HG02970 (cell line): ENCODE data around the gene P2RY14.
"Not testable (repeated sequence)": the region's sequence is repeated elsewhere in the genome, so short reads cannot be mapped to it uniquely, and the experiment has no call there.

Source experiments
- ATAC-seq: cut with Tn5 transposase; IDR thresholded peaks from one replicate; pipeline ENCODE4 v1.9.1; 2021; ENCODE audit warnings: mild to moderate bottlenecking, moderate library complexity, moderate number of reproducible peaks; ENCODE audit not compliant: unreplicated experiment, low FRiP score

P2RY14 gene

DNA sequence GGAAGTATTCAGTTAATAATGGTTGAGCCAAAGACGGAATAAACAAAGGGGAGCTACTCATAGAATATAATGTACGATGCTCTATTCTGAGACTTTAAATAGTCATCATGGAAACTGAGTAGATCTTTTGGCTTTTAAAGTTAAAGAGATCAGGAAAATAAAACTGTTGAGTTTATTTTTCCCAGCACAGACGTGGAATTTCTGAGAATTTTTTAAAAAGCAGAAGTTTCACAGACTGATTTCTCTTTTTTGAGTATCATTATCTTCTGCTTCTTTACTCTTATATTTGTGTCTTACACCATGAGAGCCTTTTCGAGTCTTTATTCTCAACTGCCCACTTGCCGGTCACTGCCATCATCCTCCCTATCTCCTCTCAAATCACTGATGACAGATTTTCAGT lies 13.2 kb downstream of the P2RY14 start:
- no peak for ATAC-seq

DNA sequence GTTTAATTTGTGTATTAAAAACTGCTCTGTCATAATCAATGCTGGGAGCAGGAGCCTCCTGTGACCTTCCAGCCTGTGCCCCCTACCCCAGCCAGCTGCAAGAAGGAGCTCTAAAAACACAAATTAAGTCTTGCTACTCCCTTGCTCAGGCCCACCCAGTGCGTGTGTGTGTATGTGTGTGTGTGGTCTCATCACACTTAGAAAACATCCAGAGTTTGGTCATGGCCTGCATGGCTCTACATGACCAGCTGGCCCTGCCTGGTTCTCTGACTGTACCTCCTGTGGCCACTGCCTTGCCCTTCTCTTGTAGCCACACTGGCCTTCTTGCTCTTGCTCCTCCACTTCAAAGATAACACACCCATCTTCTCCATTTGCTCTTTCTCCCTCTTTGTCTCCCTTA lies 13.7 kb downstream of the P2RY14 start:
- ATAC-seq = no peak

DNA sequence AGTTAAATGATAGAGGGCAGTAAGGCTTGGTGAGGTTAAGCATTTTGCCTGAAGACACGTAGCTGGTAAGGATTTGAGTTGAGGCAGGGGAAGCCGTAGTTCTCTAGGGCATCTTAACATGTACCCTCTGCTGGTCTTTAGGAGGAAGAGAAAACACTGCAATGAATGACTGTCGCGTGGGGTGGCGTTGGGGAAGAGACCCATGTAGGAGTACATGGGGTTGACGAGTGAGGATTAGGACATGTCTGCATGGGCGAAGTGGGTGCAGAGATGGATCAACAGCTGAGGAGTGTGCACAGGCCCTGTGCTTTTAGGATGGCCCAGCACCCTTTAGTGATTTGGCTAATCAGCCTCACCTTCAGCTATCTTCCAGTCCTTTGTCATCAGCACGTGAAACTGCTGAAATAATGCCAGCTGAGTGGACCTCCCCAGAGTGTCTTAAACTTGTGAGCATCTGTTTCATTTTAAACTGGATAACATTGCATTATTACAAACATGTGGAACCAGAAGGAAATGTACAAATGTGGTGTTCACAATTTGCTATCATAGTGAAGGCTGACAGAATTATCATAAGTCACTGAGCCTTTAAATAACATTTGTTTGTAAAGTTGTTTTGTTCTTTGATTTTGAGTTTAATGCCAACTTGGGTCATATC lies 15.3 kb downstream of the P2RY14 start:
- no peak for ATAC-seq

DNA sequence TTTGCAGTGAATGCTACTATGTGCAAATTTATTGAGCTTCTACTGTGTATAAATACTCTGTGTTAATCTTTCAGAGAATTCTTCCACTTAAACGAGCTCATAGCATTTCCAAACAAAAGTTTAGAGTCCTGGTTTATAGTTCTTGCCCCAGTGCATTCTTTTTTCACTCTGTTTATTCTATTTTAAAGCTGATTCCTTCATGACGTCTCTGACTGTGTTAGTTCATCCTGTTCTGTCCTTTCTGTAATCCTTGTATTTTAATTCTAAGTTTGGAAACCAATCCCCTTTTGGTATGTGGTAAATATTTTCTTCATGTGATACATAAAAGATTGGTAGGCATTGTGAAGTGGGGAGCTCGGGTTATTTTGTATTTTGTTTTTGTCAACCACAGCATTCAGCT lies 18.7 kb downstream of the P2RY14 start:
- ATAC-seq = no peak

DNA sequence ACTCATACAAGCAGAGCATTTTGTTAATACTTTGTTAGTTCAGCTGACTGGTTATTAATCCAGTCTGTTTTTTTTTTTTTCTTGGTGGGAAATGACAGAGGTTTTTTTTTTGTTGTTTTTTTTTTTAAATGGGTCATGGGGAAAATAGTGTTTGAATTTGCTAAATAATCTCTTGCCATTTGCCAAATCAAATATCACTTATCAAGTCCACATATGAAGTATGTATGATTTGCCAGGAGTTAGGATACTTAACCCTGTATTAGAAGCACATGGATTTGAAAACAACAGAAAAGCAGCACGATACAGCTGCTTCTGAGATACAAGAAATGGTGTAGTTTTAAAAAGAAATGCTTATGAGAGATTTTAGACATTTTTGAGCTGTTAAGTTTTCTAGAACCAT lies 21.6 kb downstream of the P2RY14 start:
- no peak for ATAC-seq

DNA sequence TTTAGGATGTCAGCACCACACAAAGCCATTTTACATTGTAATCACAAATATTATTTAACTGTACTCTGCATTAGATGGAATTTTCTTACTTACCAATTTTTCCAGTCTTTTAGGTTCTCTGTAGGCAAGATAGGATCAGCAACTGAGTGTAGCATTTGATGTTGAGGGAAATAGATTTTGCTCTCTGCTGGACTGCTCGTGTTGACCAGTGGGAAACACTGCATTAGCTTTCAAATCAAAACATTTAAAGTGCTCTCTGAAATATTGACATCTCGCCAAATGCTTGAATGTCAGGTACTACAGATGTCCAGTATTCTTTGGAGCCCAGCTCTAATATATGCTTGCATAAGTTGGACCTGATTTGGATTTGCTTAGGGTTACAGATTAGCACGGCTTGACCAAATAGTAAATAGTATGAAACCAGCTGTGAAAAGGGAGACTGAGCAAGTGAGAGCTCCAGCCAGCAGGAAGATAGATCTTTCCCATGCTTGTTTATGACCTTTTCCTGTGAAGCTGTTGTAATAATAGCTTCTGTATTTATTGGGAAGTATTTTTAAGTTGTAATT lies 29.5 kb downstream of the P2RY14 start:
- ATAC-seq = no peak

DNA sequence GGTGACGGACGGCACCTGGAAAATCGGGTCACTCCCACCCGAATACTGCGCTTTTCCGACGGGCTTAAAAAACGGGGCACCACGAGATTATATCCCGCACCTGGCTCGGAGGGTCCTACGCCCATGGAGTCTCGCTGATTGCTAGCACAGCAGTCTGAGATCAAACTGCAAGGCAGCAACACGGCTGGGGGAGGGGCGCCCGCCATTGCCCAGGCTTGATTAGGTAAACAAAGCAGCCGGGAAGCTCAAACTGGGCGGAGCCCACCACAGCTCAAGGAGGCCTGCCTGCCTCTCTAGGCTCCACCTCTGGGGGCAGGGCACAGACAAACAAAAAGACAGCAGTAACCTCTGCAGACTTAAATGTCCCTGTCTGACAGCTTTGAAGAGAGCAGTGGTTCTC lies 36.3 kb downstream of the P2RY14 start:
- ATAC-seq = not testable (repeated sequence)

DNA sequence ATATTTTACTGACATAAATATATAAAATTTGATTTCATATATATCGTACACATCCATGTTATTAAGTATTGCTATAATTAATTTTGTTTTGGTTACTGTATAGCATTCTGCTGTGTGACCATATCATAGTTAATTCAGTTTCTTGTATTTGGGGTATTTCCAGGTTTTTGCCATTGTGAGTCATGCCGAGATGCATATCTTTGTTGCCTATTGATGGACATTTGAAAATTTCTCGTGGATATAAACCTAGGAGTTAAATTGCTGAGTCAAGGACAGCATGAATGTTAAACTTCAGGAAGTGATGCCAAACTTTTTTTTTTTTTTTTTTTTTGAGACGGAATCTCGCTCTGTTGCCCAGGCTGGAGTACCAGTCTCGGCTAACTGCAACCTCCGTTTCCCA lies 41.6 kb downstream of the P2RY14 start:
- ATAC-seq = no peak

DNA sequence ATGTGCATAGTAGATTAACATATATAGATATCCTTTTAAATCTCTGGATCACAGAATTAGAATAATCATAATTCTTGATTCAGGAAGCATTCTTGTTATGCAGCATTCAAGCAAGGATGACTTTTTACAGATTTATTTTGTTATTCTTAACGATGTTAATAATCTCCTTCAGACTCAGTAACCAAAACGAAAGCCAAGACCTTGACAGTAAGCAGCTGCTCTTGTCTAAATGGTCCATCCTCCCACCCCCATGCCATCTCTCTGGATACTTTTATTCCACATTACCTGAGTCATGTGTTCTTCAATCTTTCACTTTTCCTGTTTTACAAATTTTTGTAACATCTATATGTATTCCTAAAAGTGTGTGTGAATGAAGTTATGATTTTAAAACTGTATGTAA lies 42.0 kb downstream of the P2RY14 start:
- no peak for ATAC-seq

DNA sequence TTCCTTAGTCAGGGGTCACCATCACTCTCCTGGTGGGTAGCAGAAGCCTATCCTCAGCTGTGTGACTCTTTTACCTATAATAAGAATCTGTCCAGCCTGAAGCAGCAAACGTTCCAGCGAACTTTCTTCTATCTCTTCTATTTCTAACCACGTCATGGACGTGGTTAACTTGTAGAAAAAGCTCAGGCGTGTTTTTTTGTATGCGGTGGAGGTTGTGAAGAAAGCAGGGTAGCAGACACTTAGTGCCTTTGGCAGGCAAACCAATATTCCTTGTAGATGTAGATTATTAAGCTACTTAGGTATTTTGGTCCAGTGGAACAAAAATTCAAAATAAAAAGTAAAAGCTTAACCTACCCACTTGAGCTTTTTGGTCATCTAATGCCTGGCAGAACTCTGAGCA lies 43.5 kb downstream of the P2RY14 start:
- ATAC-seq = no peak

DNA sequence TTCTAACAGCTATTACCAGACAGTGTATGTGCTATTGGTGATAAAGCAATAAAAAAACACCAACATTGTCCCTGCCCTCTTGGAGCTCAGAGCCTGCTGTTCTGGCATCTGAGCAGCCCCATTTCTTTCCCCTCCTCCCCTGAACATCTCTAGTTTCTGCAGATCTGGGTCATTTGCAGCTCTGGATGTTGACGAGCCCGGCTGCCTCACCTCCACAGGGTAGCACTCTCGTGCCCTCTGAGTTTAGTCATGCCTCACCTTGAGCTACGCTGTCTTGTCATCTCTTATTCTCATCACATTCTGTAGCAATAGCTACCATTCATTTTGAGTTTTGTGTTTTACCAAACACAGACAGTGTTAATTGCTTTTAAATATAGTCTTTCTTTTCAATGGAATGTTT lies 45.4 kb downstream of the P2RY14 start:
- no peak for ATAC-seq

DNA sequence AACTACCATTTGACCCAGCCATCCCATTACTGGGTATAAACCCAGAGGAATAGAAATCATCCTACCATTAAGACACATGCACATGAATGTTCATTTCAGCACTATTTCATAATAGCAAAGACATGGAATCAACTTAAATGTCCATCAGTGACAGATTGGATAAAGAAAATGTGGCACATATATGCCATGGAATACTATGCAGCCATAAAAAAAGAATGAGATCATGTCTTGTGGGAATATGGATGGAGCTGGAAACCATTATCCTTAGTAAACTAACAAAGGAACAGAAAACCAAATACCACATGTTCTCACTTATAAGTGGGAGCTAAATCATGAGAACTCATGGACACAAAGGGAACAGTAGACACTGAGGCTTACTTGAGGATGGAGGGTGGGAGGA lies 45.9 kb downstream of the P2RY14 start:
- ATAC-seq = not testable (repeated sequence)

DNA sequence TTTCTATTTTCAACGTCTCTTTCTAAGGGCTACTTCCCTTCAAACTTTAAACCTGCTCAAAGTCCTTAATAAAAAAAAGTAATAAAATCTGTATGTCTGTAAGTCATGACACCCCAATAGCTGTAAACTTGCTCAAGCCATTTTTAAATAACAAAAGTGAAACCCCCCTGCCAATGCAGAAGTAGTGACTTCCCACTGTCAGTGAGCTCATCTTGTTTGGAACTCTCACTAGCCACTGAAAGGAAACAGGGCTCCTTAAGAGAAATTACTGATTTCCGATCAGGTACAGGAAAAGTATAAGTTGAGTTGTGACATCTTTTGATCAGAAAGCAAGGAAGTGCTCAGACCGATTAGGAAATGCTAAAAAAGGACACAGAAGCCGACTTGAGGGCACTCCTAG lies 47.7 kb downstream of the P2RY14 start:
- no peak for ATAC-seq

DNA sequence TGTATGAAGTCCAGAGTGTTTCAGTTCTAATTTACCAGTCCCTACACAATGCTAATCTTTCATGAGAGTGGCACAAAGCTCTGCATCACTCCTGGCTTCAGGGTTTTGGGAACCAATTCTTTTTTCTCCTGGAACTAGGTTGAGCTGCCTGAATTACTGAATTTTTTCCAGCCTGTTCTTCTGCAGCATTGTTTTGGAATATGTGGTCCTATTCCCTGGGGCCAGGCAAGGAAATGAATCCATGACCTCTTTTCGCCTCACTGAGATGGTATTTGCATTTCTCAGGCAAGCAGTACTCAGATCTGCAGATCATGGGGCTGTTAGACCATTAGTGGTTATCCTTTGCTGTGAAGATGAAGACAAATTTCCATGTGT lies 49.7 kb downstream of the P2RY14 start:
- ATAC-seq = no peak

DNA sequence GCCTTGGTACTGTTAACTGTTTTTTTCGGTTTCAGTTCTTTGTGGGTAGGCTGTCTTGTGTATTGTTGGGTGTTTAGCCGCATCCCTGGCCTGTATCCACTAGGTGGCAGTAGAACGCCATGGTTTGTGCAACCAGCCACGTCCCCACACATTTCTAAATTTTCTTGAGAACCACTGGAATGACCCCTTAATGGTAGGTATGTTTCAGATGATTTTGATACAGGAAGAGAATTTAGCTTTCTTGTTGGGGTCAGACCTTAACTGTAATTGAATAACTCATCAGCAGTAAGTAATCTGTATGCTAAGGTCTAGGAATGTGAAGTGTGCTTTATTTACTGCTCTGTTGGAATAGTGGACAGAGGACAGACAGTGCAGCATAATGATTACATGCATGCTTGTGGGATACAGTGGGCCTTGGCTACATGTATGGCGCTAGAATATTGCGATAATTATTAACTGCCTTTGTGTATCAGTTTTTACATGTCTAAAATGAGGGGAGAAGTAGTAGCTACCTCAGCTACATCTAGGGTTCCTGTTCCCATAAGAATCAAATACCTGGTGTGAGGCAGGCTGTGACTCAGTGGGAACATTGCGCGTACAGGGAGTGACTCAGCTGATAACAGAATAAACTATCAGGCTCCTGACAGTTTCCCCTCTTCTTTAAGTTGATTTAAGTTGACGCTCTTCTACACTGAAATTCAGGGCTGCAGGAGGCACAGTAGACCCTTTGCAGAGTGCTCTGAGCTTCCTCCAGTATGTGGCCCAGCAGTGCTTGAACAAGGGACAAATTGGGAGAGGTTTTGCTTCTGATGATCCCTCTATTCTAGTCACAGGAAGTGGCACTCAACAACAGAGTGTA lies 50.3 kb downstream of the P2RY14 start:
- peak; percentile 84 for ATAC-seq

DNA sequence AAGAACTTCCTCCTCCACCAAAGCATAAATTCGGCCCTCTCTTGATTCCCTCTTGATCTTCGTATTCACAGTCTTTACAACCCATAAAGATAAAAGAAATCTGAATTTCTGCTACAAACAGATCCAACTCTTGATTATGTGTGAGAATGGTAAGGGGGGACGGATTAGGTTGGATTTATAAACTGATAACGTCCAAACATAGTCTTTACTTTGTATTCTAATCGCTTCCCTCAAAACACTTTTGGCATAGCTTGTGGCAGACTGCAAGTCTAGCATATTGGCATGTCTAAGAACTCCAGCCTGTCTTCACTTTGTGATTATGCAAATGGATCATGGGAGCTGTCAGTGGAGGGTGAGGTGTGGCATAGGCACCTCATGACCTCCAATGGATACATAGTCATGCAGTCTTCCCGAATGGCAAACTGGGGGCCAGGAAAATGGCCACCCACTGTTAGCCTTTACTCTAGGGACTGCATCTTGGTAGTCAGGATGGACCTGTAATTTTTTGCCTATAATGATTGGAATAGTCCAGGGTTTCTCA lies 51.0 kb downstream of the P2RY14 start:
- peak; percentile 45 for ATAC-seq

DNA sequence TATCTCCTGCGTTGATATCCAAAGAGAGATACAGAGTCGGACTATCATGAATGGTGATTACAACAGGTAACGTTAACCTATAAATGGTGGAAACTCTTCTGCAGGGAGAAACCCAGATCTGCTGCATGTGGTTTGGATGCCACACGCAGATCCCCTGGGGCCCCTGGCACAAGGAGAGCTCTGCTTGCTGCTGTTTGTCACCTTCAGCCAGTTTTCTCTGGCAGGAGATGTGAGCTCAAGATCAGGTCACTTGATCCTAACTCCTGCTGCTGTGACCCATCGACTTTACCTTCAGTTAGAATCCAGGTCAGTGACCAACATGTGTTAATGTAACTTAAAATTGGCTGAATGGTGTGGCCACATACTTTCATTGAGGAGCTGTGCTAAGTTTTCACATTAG lies 51.5 kb downstream of the P2RY14 start:
- no peak for ATAC-seq

DNA sequence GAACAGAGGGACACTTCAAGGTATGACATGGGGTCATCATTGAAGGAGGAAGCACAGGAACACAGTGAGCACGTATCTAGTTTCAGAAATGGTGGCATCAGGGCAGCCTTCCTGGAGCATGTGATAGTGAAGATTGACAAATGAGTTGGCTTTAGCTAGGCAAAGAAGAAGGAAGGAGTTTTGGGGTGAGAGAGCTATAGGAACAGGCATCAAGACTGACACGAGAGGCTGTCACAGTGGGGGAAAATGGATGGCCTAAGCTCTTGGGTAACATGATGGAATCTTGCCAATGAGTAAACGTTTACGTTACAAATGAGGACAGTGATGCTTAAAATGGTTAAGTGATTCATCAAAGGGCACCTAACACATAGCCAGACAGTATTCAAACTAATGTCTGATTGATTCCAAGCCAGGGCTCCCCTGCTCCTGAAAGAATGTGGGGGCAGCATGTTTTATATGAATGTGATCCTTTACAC lies 52.2 kb downstream of the P2RY14 start:
- ATAC-seq = no peak

DNA sequence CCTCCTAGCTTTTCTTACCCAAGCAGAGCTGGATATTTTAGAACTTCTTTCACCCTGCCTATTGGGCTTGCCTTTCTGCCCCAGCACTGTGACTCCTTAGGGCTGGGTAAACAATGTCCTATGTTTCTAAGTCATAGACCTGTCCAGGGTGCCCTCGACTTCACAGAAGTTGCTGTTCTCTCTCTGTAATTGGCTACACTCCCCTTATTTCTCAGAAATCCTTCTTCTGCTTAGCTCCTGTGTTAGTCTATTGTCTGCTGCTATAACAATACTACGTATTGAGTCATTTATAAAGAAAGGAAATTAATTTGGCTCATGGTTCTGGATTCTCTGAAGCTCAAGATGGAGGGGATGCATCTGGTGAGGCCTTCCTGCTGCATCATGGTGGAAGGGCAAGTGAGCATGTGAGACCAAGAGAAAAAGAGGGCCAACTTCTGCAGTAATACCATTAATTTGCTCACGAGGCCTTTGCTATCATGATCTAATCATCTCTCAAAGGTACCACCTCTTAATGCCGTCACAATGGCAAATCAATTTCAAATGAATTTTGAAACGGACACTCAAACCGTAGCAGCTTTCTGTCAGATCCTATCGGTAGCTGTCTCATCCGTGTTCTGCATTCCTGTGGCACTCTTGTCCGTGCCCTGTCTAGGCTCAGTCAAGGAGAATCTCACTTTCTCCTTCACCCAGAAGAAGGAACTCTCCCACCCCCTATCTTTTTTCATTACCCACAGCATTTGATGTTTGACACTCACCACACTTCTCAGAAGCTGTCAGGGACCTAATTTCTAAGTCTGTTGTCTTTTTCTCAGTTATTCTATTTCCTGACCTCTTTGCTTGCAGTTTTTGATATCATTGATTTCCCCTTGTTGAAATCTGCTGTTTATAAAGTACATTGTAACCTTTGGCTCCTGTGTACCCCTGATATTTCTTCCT lies 53.0 kb downstream of the P2RY14 start:
- ATAC-seq = no peak

DNA sequence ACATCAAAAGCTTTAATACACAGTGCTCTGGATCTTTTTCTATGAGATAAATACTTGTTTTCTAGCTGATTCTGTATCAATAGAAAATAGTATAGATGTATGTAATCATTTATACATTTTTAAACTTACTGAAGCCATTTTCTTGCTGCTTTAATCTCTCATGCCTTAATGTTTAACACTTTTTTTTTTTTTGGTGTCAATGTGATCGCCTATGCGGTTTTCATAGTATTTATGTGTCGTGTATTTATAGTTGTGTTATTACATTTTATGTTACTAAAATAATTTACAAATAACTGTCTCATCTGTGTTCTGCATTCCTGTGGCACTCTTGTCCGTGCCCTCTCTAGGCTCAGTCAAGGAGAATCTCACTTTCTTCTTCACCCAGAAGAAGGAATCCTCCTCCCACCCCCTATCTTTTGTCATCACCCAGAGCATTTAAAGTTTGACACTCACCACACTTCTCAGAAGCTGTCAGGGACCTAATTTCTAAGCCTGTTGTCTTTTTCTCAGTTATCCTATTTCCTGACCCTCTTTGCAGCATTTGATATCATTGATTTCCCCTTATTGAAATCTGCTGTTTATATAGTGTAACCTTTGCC lies 54.0 kb downstream of the P2RY14 start:
- ATAC-seq = no peak
